Dermis microvascular lymphatic vessel endothelial cell (primary cell): Measurements from ENCODE around the gene CFAP300. TPM values are rescaled to one million over a fixed set of nuclear protein-coding genes. Genes with fewer than 3 reads are reported as not detected.

Experiments used
- DNase-seq, 2 donors: peaks; one replicate each; pipeline versions ENCODE4 v3.0.0 to v3.0.0-alpha.2; 2010; ENCODE audit warnings: low read depth in 2 of 2
- total RNA-seq: library from RNA; depleted of rRNA; stranded (reverse); fragments of >200 nt; gene quantifications from 2 replicates; pipeline ENCODE4 v1.2.1, GENCODE V29; 2014

Gene CFAP300
- not detected in 2 replicates for total RNA-seq

GRCh38 chr11:102047305-102047924 is at the start of gene CFAP300:
TSS of gene CFAP300 (plus strand) at chr11:102047437. CDS start at chr11:102047471, 34 bp downstream.
- peak in 1 of 2 donors; percentile 26 for DNase-seq

GRCh38 chr11:102001657-102002338 is 45.4 kb upstream of the CFAP300 start:
- no peak for DNase-seq

- no peak for DNase-seq
These were observed 43.0 kb upstream of the CFAP300 start for GRCh38 chr11:102004220-102004619.

GRCh38 chr11:102005306-102005705 is 41.9 kb upstream of the CFAP300 start:
- no peak for DNase-seq

- DNase-seq, result no peak
These were observed 40.2 kb upstream of the CFAP300 start for GRCh38 chr11:102006835-102007566.

- DNase-seq, result peak; percentile 40 to 61
These were observed 39.4 kb upstream of the CFAP300 start for GRCh38 chr11:102007567-102008437.

GRCh38 chr11:102010776-102011494 is 36.3 kb upstream of the CFAP300 start:
- DNase-seq, result peak in 1 of 2 donors; percentile 72

GRCh38 chr11:102012946-102013345 is 34.3 kb upstream of the CFAP300 start:
- no peak for DNase-seq

- DNase-seq, result no peak
These were observed 32.5 kb upstream of the CFAP300 start for GRCh38 chr11:102014756-102015155.

GRCh38 chr11:102017026-102017425 is 30.2 kb upstream of the CFAP300 start:
- no peak for DNase-seq

- no peak for DNase-seq
These were observed 21.0 kb upstream of the CFAP300 start for GRCh38 chr11:102026217-102026616.

- DNase-seq, result no peak
These were observed 20.3 kb upstream of the CFAP300 start for GRCh38 chr11:102026959-102027358.

GRCh38 chr11:102036757-102037156 is 10.5 kb upstream of the CFAP300 start:
- DNase-seq, result no peak

GRCh38 chr11:102046841-102047240 is 396 bp upstream of the CFAP300 start:
- DNase-seq, result no peak

- DNase-seq, result no peak
These were observed 3.8 kb downstream of the CFAP300 start for GRCh38 chr11:102050927-102051575.

- DNase-seq, result peak; percentile 3 to 29
These were observed 14.0 kb downstream of the CFAP300 start for GRCh38 chr11:102061276-102061675.

- no peak for DNase-seq
These were observed 14.9 kb downstream of the CFAP300 start for GRCh38 chr11:102062106-102062505.

GRCh38 chr11:102064316-102064715 is 17.1 kb downstream of the CFAP300 start:
- no peak for DNase-seq

GRCh38 chr11:102070766-102071165 is 23.5 kb downstream of the CFAP300 start:
- DNase-seq, result no peak
